H1 (cell line): ENCODE data around the gene DNAJB11. TPM values are rescaled to one million over a fixed set of nuclear protein-coding genes. Genes with fewer than 3 reads are reported as not detected.

Source experiments
- HDAC6 ChIP-seq: IDR thresholded peaks from one replicate; pipeline ENCODE4 v1.7.1; 2012; ENCODE audit warnings: low read depth, mild to moderate bottlenecking, inconsistent platforms, low read length, moderate library complexity
- JUN ChIP-seq: IDR thresholded peaks from 2 replicates; pipeline ENCODE4 v1.6.1; 2011; ENCODE audit warnings: low read depth, mild to moderate bottlenecking, improper control_type of control experiment, low read length
- RFX5 ChIP-seq: IDR thresholded peaks from 2 replicates; pipeline ENCODE4 v1.6.1; 2011; ENCODE audit warnings: low read depth, low read length, improper control_type of control experiment, borderline replicate concordance
- SIRT6 ChIP-seq: IDR thresholded peaks from one replicate; pipeline ENCODE4 v1.7.1; 2012; ENCODE audit warnings: low read length, inconsistent platforms
- TEAD4 ChIP-seq: IDR thresholded peaks from 2 replicates; pipeline ENCODE4 v1.6.1; 2012; ENCODE audit warnings: low read depth, low read length, inconsistent platforms, mixed read lengths
- YY1 ChIP-seq: IDR thresholded peaks from 2 replicates; pipeline ENCODE4 v1.6.1; 2011; ENCODE audit warnings: low read depth, mild to moderate bottlenecking, low read length
- polyA plus RNA-seq, 7 experiments: library from polyadenylated mRNA; depleted of rRNA in 3 of 7; stranded (reverse) in 5 of 7; unstranded in 2 of 7; fragments of >200 nt in 5 of 7; fragments of 200-250 nt in 2 of 7; gene quantifications; 1 replicate in 5 of 7; 2 replicates in 1 of 7; 4 replicates in 1 of 7; pipeline versions ENCODE4 v1.2.1 to v1.2.3, GENCODE V29; 2011 to 2013; ENCODE audit warnings: missing spikeins in 2 of 7, mixed read lengths in 2 of 7
- total RNA-seq: library from RNA; stranded (reverse); fragmentation: NEBNext Ultra II Directional; extraction: Animal tissue kit (Norgen Biotek cat#: 25700); gene quantifications from 2 replicates; pipeline ENCODE4 v1.2.1, GENCODE V29; 2021
- TF ChIP-seq, protein P1 (sequence below): fragments of 300-600 bp; sonication (generic); IDR thresholded peaks from 2 replicates; pipeline ENCODE4 v1.7.1; 2012; ENCODE audit warnings: low read length, moderate library complexity, mild to moderate bottlenecking, inconsistent platforms; ENCODE audit not compliant: insufficient replicate concordance

The DNAJB11 gene
- total and polyA plus RNA-seq, 2 of the 8 experiments (the other 6 are each of a cell fraction or from before 2014, with no cell fraction given), result 14.6 to 63.9 TPM

DNA sequence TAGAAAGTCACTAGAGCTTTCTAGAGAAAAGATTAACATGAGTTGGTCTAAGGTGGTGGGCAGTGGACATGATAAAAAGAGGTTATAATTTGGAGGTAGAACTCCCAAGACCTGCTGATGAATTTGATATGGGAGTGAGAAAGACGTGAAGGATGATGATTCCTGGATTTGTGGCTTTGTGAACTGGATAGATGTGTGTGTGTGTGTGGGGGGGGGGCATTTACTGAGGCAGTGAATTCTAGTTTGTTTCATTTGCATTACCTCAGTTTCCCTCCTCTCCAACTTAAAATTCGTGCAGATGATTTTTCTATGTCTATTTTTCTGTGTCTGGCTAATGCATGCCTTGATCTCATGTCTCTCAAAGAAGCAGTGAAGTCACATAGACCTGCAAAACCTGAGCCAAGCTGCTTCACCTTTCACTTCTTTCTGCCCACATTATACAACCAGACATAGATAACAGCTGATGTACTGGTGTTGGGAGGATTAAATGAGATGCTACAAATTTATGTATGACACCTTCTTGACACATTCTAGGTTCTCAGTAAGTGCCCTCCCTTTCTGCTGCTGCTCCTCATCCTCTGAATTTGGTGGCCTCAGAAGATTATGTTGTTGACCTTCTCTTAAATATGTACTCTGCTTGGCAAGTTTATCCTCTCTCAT, 52.3 kb downstream of the DNAJB11 start (continued):
- TF ChIP-seq, protein P1, sequence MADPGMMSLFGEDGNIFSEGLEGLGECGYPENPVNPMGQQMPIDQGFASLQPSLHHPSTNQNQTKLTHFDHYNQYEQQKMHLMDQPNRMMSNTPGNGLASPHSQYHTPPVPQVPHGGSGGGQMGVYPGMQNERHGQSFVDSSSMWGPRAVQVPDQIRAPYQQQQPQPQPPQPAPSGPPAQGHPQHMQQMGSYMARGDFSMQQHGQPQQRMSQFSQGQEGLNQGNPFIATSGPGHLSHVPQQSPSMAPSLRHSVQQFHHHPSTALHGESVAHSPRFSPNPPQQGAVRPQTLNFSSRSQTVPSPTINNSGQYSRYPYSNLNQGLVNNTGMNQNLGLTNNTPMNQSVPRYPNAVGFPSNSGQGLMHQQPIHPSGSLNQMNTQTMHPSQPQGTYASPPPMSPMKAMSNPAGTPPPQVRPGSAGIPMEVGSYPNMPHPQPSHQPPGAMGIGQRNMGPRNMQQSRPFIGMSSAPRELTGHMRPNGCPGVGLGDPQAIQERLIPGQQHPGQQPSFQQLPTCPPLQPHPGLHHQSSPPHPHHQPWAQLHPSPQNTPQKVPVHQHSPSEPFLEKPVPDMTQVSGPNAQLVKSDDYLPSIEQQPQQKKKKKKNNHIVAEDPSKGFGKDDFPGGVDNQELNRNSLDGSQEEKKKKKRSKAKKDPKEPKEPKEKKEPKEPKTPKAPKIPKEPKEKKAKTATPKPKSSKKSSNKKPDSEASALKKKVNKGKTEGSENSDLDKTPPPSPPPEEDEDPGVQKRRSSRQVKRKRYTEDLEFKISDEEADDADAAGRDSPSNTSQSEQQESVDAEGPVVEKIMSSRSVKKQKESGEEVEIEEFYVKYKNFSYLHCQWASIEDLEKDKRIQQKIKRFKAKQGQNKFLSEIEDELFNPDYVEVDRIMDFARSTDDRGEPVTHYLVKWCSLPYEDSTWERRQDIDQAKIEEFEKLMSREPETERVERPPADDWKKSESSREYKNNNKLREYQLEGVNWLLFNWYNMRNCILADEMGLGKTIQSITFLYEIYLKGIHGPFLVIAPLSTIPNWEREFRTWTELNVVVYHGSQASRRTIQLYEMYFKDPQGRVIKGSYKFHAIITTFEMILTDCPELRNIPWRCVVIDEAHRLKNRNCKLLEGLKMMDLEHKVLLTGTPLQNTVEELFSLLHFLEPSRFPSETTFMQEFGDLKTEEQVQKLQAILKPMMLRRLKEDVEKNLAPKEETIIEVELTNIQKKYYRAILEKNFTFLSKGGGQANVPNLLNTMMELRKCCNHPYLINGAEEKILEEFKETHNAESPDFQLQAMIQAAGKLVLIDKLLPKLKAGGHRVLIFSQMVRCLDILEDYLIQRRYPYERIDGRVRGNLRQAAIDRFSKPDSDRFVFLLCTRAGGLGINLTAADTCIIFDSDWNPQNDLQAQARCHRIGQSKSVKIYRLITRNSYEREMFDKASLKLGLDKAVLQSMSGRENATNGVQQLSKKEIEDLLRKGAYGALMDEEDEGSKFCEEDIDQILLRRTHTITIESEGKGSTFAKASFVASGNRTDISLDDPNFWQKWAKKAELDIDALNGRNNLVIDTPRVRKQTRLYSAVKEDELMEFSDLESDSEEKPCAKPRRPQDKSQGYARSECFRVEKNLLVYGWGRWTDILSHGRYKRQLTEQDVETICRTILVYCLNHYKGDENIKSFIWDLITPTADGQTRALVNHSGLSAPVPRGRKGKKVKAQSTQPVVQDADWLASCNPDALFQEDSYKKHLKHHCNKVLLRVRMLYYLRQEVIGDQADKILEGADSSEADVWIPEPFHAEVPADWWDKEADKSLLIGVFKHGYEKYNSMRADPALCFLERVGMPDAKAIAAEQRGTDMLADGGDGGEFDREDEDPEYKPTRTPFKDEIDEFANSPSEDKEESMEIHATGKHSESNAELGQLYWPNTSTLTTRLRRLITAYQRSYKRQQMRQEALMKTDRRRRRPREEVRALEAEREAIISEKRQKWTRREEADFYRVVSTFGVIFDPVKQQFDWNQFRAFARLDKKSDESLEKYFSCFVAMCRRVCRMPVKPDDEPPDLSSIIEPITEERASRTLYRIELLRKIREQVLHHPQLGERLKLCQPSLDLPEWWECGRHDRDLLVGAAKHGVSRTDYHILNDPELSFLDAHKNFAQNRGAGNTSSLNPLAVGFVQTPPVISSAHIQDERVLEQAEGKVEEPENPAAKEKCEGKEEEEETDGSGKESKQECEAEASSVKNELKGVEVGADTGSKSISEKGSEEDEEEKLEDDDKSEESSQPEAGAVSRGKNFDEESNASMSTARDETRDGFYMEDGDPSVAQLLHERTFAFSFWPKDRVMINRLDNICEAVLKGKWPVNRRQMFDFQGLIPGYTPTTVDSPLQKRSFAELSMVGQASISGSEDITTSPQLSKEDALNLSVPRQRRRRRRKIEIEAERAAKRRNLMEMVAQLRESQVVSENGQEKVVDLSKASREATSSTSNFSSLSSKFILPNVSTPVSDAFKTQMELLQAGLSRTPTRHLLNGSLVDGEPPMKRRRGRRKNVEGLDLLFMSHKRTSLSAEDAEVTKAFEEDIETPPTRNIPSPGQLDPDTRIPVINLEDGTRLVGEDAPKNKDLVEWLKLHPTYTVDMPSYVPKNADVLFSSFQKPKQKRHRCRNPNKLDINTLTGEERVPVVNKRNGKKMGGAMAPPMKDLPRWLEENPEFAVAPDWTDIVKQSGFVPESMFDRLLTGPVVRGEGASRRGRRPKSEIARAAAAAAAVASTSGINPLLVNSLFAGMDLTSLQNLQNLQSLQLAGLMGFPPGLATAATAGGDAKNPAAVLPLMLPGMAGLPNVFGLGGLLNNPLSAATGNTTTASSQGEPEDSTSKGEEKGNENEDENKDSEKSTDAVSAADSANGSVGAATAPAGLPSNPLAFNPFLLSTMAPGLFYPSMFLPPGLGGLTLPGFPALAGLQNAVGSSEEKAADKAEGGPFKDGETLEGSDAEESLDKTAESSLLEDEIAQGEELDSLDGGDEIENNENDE, result no peak
- TF ChIP-seq TEAD4 (no peak), JUN (no peak), YY1 (no peak), RFX5 (no peak), SIRT6 (no peak), HDAC6 (no peak)
